ENCODE data around the gene CATSPER1. TPM values are rescaled to one million over a fixed set of nuclear protein-coding genes. Genes with fewer than 3 reads are reported as not detected.

CATSPER1 gene
- total RNA-seq (2016; rRNA removed; fragmentation: Illumina TruSeq; extraction: Trizol) (not detected in 2 replicates), polyA plus RNA-seq (2011; rRNA removed) (0.04 and 0.17 TPM in 2 replicates), polyA minus RNA-seq (2011; rRNA and poly(A)+ RNA removed; ENCODE audit: low replicate concordance) (3.1 TPM in 1 of 2 replicates, not detected in the other), Bru-seq, nascent RNA (percentile 15 among the genes with signal in this experiment), BruChase-seq, experiment 1, labeled RNA remaining after a 6-hour chase (percentile 13 among the genes with signal in this experiment), BruChase-seq, experiment 2, labeled RNA remaining after a 2-hour chase (not detected)
- total RNA-seq (2016; cell fraction: cytosol; rRNA removed; fragmentation: Illumina TruSeq; extraction: Trizol; ENCODE audit: low read depth) = not detected in 2 replicates
- total RNA-seq (2016; cell fraction: insoluble cytoplasmic fraction; rRNA removed; fragmentation: Illumina TruSeq; extraction: Trizol) = not detected in 2 replicates
- not detected in 2 replicates for total RNA-seq (2016; cell fraction: membrane; rRNA removed; fragmentation: Illumina TruSeq; extraction: Trizol)
- total RNA-seq (2016; cell fraction: nucleus; rRNA removed; fragmentation: Illumina TruSeq; extraction: Trizol) = not detected in 2 replicates
- 0.07 and 0.17 TPM in 2 replicates for polyA plus RNA-seq (2011; cell fraction: cytosol; rRNA removed)
- 0.19 TPM in 1 of 2 replicates, not detected in the other for polyA plus RNA-seq (2011; cell fraction: nucleus; rRNA removed)
- polyA plus RNA-seq (2012) = 0.09 TPM in 1 of 2 replicates, not detected in the other
- polyA plus RNA-seq (2016; cell fraction: cytosol; fragmentation: Illumina TruSeq; extraction: Trizol; ENCODE audit: low read depth) = 0.07 TPM in 1 of 2 replicates, not detected in the other
- not detected in 2 replicates for polyA plus RNA-seq (2016; cell fraction: insoluble cytoplasmic fraction; fragmentation: Illumina TruSeq; extraction: Trizol; ENCODE audit: low read depth)
- polyA plus RNA-seq (2016; cell fraction: membrane; fragmentation: Illumina TruSeq; extraction: Trizol; ENCODE audit: low read depth) = not detected in 2 replicates
- not detected in 2 replicates for polyA plus RNA-seq (2016; cell fraction: nucleus; fragmentation: Illumina TruSeq; extraction: Trizol; ENCODE audit: insufficient read depth, low read depth)
- polyA minus RNA-seq (2011; cell fraction: cytosol; rRNA and poly(A)+ RNA removed) = not detected in 2 replicates
- polyA minus RNA-seq (2011; cell fraction: nucleus; rRNA and poly(A)+ RNA removed) = not detected in 2 replicates
- long read RNA-seq, experiment 1 = 0 reads
- long read RNA-seq, experiment 2 = 0 reads

DNA sequence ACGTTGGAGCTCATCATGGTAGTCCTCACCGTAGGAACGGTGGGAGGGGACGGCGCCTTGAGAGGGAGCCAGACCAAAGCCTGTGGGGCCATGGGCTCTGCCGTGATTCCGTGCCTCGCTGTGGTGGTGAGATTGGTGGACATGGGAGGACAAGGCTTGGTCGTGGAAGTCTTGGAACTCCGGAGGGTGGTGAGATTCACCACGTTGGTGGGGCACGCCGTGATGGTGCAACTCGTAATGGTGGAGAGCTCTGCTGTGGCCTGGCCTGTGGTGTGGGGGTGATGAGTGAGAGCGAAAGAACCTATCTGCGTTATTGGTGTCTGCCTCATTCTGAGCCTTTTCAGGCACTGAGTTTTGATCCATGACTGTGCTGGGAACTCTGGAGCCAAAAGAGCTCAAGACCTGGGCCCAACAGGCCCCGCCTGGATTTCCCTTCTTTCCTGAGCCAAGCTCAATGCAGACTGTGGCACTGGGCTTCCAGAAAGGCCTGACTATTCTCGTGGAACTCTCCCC lies at the start of gene CATSPER1:
TSS of gene CATSPER1 (minus strand) at position 463 of the 513 bp plus-strand sequence. CDS start at position 363, 100 bp downstream.
- TF ChIP-seq CHD2 (IDR thresholded peaks at IDR 0.05; ENCODE audit: low read depth, low read length) (no peak), ZNF792 (CRISPR knock-in tag; IDR thresholded peaks at IDR 0.05) (no peak), SP5 (CRISPR knock-in tag; IDR thresholded peaks at IDR 0.05; ENCODE audit: borderline replicate concordance, low read depth) (no peak), SMAD1 (CRISPR knock-in tag; IDR thresholded peaks at IDR 0.05; ENCODE audit: borderline replicate concordance, low read depth) (no peak), ZNF34 (CRISPR knock-in tag; IDR thresholded peaks at IDR 0.05; ENCODE audit: borderline replicate concordance) (no peak), ZNF572 (CRISPR knock-in tag; IDR thresholded peaks at IDR 0.05) (no peak), ZNF138 (CRISPR knock-in tag; IDR thresholded peaks at IDR 0.05; ENCODE audit: low read depth) (no peak), RCOR2 (CRISPR knock-in tag; IDR thresholded peaks at IDR 0.05) (no peak), POGZ (CRISPR knock-in tag; IDR thresholded peaks at IDR 0.05) (no peak), WIZ (CRISPR knock-in tag; IDR thresholded peaks at IDR 0.05) (no peak), ZNF451 (CRISPR knock-in tag; IDR thresholded peaks at IDR 0.05) (no peak), SYNCRIP (IDR thresholded peaks at IDR 0.05; ENCODE audit: insufficient read depth, low read depth, low read length) (no peak), PHF21A (CRISPR knock-in tag; IDR thresholded peaks at IDR 0.05) (no peak), SETDB1 (CRISPR knock-in tag; IDR thresholded peaks at IDR 0.05; ENCODE audit: borderline replicate concordance) (no peak), ZSCAN29 (CRISPR knock-in tag; conservative IDR thresholded peaks at IDR 0.05) (no peak)
- TF ChIP-seq, protein P1, sequence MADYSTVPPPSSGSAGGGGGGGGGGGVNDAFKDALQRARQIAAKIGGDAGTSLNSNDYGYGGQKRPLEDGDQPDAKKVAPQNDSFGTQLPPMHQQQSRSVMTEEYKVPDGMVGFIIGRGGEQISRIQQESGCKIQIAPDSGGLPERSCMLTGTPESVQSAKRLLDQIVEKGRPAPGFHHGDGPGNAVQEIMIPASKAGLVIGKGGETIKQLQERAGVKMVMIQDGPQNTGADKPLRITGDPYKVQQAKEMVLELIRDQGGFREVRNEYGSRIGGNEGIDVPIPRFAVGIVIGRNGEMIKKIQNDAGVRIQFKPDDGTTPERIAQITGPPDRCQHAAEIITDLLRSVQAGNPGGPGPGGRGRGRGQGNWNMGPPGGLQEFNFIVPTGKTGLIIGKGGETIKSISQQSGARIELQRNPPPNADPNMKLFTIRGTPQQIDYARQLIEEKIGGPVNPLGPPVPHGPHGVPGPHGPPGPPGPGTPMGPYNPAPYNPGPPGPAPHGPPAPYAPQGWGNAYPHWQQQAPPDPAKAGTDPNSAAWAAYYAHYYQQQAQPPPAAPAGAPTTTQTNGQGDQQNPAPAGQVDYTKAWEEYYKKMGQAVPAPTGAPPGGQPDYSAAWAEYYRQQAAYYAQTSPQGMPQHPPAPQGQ (CRISPR knock-in tag; IDR thresholded peaks at IDR 0.05; ENCODE audit: borderline replicate concordance) = no peak
- TF ChIP-seq, protein P2, sequence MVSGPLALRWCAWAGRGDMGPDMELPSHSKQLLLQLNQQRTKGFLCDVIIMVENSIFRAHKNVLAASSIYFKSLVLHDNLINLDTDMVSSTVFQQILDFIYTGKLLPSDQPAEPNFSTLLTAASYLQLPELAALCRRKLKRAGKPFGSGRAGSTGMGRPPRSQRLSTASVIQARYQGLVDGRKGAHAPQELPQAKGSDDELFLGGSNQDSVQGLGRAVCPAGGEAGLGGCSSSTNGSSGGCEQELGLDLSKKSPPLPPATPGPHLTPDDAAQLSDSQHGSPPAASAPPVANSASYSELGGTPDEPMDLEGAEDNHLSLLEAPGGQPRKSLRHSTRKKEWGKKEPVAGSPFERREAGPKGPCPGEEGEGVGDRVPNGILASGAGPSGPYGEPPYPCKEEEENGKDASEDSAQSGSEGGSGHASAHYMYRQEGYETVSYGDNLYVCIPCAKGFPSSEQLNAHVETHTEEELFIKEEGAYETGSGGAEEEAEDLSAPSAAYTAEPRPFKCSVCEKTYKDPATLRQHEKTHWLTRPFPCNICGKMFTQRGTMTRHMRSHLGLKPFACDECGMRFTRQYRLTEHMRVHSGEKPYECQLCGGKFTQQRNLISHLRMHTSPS (CRISPR knock-in tag; IDR thresholded peaks at IDR 0.05; ENCODE audit: low read depth) = no peak
- no peaks in the 10 kb centered on the region for H4K20me1 ChIP-seq (ENCODE audit: insufficient read depth, low read length)
- ChIA-PET POLR2A (interaction anchor here (1.6 kb wide), 1 partner anchor 23 kb away, joined by 3 read pairs; the partner anchor contains the start of gene BANF1), CTCF (ENCODE audit: low intra/inter-chr PET ratio, low total read pairs) (no interaction called here)
- no TSS peak for BruUV-seq (replicated peaks)
- no peak within 1 kb of the TSS for H3K27ac ChIP-seq (ENCODE audit: extremely low read length, insufficient read depth, low read length)
- DNase-seq (ENCODE audit: low spot score) (no peak), ATAC-seq (no peak), FAIRE-seq (no peak)
- H3K4me3 ChIP-seq (replicated peaks in 1 of 3; ENCODE audit: insufficient read depth in 1 of 3, low read depth in 2 of 3, low read length in 3 of 3) = no peak within 1 kb of the TSS
- H3K9me3 ChIP-seq (ENCODE audit: low read length) = no peaks in the 10 kb centered on the region
- no peak within 1 kb of the TSS for H2AFZ ChIP-seq (ENCODE audit: low read length)
- in situ Hi-C loops (cut with HindIII; ENCODE audit: extremely low pct_ligation_motif_present, low pct_unique_long_range_greater_than_20kb) (no loop called here), intact Hi-C loops (cut with micrococcal nuclease; ENCODE audit: unreplicated experiment) (no loop called here)
- WGBS (ENCODE audit: low lambda C conversion rate) = 62% methylated on average over 18 of the region's 18 CpGs
- no peak within 1 kb of the TSS for H3K9ac ChIP-seq (ENCODE audit: insufficient read depth, low read depth, low read length)
- H3K4me2 ChIP-seq (ENCODE audit: low read depth, low read length) = no peak within 1 kb of the TSS
- H3K36me3 ChIP-seq (replicated peaks in 1 of 2; ENCODE audit: control insufficient read depth in 1 of 2, insufficient read depth in 2 of 2, low read length in 2 of 2) = no peaks in the 10 kb centered on the region
- H3K79me2 ChIP-seq (ENCODE audit: insufficient read depth, low read length) = no peaks in the 10 kb centered on the region
- H3K4me1 ChIP-seq (ENCODE audit: insufficient read depth, low read length) = peaks cover 21% of the 10 kb centered on the region
- peaks cover 2 to 27% of the 10 kb centered on the region in 2 experiments; a peak in 3 of 5 replicates for H3K27me3 ChIP-seq (ENCODE audit: control insufficient read depth in 1 of 2, insufficient read depth in 2 of 2, low read length in 2 of 2)
